ENCODE data around the gene WRNIP1. TPM values are rescaled to one million over a fixed set of nuclear protein-coding genes. Genes with fewer than 3 reads are reported as not detected.
A peak's percentile ranks its signal among the peaks of the same experiment; 100 is the strongest.

Gene WRNIP1
- total and polyA plus RNA-seq, 9 of the 15 experiments (the other 6 are each of a cell fraction or from before 2014, with no cell fraction given) = 13.2 to 63.6 (median 48.6) TPM

DNA sequence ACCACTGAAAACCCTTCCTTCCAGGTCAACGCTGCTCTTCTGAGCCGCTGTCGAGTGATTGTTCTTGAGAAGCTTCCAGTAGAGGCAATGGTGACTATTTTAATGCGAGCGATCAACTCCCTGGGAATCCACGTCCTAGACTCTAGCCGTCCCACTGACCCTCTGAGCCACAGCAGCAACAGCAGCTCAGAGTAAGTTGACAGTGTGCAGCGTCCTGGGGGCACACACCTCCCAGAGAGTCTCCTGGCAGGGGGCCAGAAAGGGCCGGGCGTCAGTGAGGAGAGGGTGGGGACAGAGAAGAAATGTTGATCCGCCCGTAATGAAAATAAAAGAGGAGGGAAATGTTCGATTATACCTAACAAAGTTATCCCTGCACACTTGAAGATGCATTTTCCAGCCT lies 5.0 kb downstream of the WRNIP1 start (continued):
- TF ChIP-seq, protein P1, sequence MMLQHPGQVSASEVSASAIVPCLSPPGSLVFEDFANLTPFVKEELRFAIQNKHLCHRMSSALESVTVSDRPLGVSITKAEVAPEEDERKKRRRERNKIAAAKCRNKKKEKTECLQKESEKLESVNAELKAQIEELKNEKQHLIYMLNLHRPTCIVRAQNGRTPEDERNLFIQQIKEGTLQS (IDR thresholded peaks at IDR 0.05) = no peak
- TF ChIP-seq, protein P1 (CRISPR knock-in tag; conservative IDR thresholded peaks at IDR 0.05) = no peak
- TF ChIP-seq ZNF316 (IDR thresholded peaks at IDR 0.05) (no peak), FOXP1 (CRISPR knock-in tag; IDR thresholded peaks at IDR 0.05) (no peak), NFYB (IDR thresholded peaks at IDR 0.05; ENCODE audit: extremely low read depth, insufficient read length) (no peak), MXI1 (IDR thresholded peaks at IDR 0.05; ENCODE audit: low read depth, low read length) (0 out of 2 replicates have a peak, but pooled peaks have one; percentile 35), CXXC5 (CRISPR knock-in tag; IDR thresholded peaks at IDR 0.05) (0 out of 2 replicates have a peak, but pooled peaks have one; percentile 17), NFE2L1 (tag; IDR thresholded peaks at IDR 0.05; ENCODE audit: borderline replicate concordance, low read depth) (no peak), ZNF280B (CRISPR knock-in tag; IDR thresholded peaks at IDR 0.05) (no peak), RBM15 (IDR thresholded peaks at IDR 0.05; ENCODE audit: insufficient read depth, low read length) (no peak), ATF6 (CRISPR knock-in tag; IDR thresholded peaks at IDR 0.05) (no peak), PHB (CRISPR knock-in tag; IDR thresholded peaks at IDR 0.05) (no peak), LARP7 (IDR thresholded peaks at IDR 0.05) (no peak), HNRNPH1 (optimal IDR thresholded peaks at IDR 0.05; ENCODE audit: low read depth, low read length) (no peak), ZNF584 (CRISPR knock-in tag; IDR thresholded peaks at IDR 0.05; ENCODE audit: low read depth) (no peak), SIRT6 (IDR thresholded peaks at IDR 0.05; ENCODE audit: low read depth, low read length) (no peak), HNRNPK (IDR thresholded peaks at IDR 0.05; ENCODE audit: low read depth, low read length, poor library complexity, severe bottlenecking) (no peak)
- TF ChIP-seq, protein P2, sequence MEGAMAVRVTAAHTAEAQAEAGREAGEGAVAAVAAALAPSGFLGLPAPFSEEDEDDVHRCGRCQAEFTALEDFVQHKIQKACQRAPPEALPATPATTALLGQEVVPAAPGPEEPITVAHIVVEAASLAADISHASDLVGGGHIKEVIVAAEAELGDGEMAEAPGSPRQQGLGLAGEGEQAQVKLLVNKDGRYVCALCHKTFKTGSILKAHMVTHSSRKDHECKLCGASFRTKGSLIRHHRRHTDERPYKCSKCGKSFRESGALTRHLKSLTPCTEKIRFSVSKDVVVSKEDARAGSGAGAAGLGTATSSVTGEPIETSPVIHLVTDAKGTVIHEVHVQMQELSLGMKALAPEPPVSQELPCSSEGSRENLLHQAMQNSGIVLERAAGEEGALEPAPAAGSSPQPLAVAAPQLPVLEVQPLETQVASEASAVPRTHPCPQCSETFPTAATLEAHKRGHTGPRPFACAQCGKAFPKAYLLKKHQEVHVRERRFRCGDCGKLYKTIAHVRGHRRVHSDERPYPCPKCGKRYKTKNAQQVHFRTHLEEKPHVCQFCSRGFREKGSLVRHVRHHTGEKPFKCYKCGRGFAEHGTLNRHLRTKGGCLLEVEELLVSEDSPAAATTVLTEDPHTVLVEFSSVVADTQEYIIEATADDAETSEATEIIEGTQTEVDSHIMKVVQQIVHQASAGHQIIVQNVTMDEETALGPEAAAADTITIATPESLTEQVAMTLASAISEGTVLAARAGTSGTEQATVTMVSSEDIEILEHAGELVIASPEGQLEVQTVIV (CRISPR knock-in tag; IDR thresholded peaks at IDR 0.05; ENCODE audit: borderline replicate concordance) = no peak
- TF ChIP-seq, protein P3, sequence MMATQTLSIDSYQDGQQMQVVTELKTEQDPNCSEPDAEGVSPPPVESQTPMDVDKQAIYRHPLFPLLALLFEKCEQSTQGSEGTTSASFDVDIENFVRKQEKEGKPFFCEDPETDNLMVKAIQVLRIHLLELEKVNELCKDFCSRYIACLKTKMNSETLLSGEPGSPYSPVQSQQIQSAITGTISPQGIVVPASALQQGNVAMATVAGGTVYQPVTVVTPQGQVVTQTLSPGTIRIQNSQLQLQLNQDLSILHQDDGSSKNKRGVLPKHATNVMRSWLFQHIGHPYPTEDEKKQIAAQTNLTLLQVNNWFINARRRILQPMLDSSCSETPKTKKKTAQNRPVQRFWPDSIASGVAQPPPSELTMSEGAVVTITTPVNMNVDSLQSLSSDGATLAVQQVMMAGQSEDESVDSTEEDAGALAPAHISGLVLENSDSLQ (IDR thresholded peaks at IDR 0.05) = 0 out of 2 replicates have a peak, but pooled peaks have one; percentile 12
